Hepatocyte (in vitro differentiated cells): ENCODE data around the gene ERAP2.

Source experiments
- EZH2 ChIP-seq: fragments of 200-600 bp; sonication (generic); IDR thresholded peaks from 2 replicates; pipeline ENCODE4 v1.6.1; 2016; ENCODE audit warnings: antibody characterized with exemption, mild to moderate bottlenecking, borderline replicate concordance
- TF ChIP-seq, protein P1 (sequence below): fragments of 200-600 bp; sonication (generic); IDR thresholded peaks from 2 replicates; pipeline ENCODE4 v1.5.1; 2016; ENCODE audit warnings: antibody characterized with exemption, mild to moderate bottlenecking; ENCODE audit not compliant: poor library complexity

DNA sequence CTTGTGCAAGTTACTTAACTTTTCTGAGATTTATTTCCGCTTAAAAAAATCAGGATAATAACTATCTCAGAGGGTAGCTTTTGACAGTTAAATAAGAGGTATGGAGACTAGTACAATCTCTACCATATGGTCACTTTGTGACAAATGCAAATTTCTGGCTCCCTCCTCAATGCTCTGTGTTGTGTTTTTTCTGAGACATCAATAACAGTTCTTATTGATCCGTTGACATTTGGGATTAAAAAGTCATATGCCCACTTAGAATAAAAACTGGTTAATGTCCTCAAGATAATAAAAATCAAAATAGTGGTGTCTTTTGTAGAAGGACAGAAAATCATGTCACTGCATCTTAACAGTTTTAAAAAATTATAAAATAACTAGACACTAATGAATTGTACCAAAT is 34.8 kb downstream of the ERAP2 start:
- TF ChIP-seq, protein P1, sequence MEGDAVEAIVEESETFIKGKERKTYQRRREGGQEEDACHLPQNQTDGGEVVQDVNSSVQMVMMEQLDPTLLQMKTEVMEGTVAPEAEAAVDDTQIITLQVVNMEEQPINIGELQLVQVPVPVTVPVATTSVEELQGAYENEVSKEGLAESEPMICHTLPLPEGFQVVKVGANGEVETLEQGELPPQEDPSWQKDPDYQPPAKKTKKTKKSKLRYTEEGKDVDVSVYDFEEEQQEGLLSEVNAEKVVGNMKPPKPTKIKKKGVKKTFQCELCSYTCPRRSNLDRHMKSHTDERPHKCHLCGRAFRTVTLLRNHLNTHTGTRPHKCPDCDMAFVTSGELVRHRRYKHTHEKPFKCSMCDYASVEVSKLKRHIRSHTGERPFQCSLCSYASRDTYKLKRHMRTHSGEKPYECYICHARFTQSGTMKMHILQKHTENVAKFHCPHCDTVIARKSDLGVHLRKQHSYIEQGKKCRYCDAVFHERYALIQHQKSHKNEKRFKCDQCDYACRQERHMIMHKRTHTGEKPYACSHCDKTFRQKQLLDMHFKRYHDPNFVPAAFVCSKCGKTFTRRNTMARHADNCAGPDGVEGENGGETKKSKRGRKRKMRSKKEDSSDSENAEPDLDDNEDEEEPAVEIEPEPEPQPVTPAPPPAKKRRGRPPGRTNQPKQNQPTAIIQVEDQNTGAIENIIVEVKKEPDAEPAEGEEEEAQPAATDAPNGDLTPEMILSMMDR: no peak
- TF ChIP-seq EZH2: no peak
